ENCODE results near the gene TAX1BP3. TPM values are rescaled to one million over a fixed set of nuclear protein-coding genes. Genes with fewer than 3 reads are reported as not detected.

TAX1BP3 gene
- total and polyA plus RNA-seq, 2 donors, result 64.2 to 129 TPM

DNA sequence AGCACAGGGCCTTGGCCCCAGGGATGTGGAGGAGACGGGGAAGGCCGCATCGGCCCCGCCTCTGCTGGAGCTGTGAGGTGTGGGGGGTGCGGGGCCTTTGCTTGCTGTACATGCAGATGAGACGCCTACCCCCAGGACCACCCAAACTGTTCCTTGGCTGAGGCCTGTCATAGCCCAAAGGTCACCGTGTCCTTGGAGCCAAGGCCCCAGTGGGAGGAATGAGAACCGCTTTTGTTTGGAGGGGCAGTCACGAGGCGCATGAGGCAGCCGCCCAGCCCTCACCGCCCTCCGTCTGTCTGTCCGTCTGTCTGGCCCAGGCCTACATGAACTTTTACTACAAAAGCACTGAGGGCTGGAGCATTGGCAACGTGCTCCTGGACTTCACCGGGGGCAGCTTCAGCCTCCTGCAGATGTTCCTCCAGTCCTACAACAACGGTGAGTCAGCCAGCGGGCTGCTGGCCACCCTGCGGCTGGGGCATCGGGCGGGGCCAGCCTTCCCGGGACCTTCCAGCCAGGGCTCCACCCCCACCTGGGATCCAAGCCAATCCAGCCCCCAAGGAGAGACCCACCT, 8.8 kb downstream of the TAX1BP3 start:
- Histone ChIP-seq H3K4me1 (ENCODE audit: insufficient read depth) (no peaks in the 10 kb centered on the region), H3K36me3 (ENCODE audit: insufficient read depth) (peaks cover 2% of the 10 kb centered on the region), H3K4me3 (ENCODE audit: low read depth, low read length) (no peak overlapping the region), H3K27ac (ENCODE audit: low read depth) (peak overlapping the region; percentile 81)
- no peak for DNase-seq (ENCODE audit: extremely low spot score)
- 33% methylated on average over 22 of the region's 22 CpGs for WGBS

DNA sequence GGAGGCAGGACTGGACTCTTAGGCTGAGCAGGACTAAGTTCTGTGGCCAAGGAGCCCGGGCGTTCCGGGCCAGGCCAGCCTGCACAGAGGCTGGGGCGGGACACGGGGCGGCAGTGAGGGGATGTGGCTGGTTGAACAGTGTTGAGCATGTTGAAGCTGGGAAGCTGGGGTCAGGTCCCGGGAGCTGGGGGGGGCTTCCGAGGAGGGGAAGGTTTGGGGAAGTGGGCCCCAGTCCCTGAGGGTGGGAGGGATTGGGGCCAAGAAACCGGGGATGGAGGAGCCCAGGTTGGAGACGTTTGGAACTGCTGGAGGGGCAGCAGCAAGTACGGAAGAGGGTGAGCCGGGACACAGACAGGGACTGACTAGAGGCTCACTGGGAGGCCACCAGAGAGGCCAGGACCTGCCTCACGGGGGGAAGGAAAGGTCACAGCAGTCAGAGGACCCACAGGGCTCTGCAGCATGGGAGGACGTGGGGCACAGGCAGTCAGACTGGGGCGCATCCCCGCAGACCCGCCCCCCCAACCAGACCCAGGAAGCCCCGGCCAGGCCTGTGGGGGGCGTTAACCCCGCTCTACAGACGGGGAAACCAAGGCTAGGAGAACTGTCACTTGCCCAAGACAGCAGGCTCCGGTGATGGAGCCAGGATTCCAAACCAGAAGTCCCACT, 9.5 kb downstream of the TAX1BP3 start:
- no peak for DNase-seq (ENCODE audit: extremely low spot score)
- H3K36me3 ChIP-seq (ENCODE audit: insufficient read depth), result peaks cover 2% of the 10 kb centered on the region
- H3K4me1 ChIP-seq (ENCODE audit: insufficient read depth), result no peaks in the 10 kb centered on the region
- peak overlapping the region; percentile 43 for H3K27ac ChIP-seq (ENCODE audit: low read depth)
- 59% methylated on average over 22 of the region's 22 CpGs for WGBS
- H3K4me3 ChIP-seq (ENCODE audit: low read depth, low read length), result no peak overlapping the region

DNA sequence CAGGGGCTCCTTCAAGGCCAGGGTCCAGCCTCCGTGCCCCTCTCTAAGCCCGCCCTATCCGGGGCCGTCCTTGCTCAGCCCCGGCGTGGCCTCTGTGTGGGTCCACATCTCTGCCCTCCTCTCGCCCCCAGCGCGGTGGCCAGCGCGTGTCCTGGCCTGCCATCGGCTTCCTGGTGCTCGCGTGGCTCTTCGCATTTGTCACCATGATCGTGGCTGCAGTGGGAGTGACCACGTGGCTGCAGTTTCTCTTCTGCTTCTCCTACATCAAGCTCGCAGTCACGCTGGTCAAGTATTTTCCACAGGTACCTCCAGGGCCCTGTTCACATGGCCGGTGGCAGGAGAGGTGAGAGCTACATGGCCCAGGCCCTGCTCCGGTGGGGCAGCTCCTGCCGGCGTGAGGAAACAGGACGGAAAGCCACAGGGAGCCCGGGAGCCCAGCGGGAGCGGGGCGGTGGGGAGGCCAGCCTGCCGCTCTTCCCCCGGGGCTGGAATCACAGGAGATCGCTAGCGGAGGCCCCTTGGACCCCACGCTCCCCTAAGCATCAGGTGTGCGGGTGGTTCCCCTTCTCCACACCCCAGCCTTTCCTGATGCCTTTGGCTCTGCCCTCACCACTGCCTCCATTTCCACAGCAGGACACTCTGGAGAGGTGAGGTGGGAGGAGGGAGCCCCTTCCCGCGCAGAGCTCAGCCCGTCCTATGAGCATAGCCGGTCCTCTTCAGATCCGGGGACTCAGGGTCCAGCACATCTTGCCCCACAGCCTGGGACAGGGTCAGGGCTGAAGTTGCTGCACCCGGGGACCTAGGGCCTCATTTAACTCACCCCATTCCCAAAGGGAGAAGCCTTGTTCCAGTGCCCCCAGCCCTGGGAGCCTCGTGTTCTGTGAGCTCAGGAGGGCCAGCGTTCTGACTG, 10.2 kb downstream of the TAX1BP3 start:
- Histone ChIP-seq H3K36me3 (ENCODE audit: insufficient read depth) (peaks cover 2% of the 10 kb centered on the region), H3K4me3 (ENCODE audit: low read depth, low read length) (no peak overlapping the region), H3K27ac (ENCODE audit: low read depth) (no peak overlapping the region), H3K4me1 (ENCODE audit: insufficient read depth) (no peaks in the 10 kb centered on the region)
- DNase-seq (ENCODE audit: extremely low spot score), result no peak
- 77% methylated on average over 42 of the region's 42 CpGs for WGBS

DNA sequence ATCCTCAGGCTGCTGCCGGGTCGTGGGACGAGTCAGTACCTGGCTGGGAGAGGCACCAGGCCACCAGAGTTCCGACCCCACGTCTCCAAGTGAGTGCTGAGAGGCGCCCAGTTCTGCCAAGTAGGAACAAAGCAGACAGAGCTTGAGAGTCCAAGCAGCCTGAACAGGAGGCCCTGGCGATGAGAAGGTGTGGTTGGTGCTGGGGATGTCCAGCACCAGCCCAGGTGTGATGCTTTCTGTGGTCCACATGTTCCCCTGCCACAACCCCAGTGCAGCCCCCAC, 10.8 kb downstream of the TAX1BP3 start:
- H3K36me3 ChIP-seq (ENCODE audit: insufficient read depth), result peaks cover 1% of the 10 kb centered on the region
- H3K27ac ChIP-seq (ENCODE audit: low read depth), result no peak overlapping the region
- WGBS, result 84% methylated on average over 7 of the region's 7 CpGs
- no peak overlapping the region for H3K4me3 ChIP-seq (ENCODE audit: low read depth, low read length)
- no peak for DNase-seq (ENCODE audit: extremely low spot score)
- no peaks in the 10 kb centered on the region for H3K4me1 ChIP-seq (ENCODE audit: insufficient read depth)

DNA sequence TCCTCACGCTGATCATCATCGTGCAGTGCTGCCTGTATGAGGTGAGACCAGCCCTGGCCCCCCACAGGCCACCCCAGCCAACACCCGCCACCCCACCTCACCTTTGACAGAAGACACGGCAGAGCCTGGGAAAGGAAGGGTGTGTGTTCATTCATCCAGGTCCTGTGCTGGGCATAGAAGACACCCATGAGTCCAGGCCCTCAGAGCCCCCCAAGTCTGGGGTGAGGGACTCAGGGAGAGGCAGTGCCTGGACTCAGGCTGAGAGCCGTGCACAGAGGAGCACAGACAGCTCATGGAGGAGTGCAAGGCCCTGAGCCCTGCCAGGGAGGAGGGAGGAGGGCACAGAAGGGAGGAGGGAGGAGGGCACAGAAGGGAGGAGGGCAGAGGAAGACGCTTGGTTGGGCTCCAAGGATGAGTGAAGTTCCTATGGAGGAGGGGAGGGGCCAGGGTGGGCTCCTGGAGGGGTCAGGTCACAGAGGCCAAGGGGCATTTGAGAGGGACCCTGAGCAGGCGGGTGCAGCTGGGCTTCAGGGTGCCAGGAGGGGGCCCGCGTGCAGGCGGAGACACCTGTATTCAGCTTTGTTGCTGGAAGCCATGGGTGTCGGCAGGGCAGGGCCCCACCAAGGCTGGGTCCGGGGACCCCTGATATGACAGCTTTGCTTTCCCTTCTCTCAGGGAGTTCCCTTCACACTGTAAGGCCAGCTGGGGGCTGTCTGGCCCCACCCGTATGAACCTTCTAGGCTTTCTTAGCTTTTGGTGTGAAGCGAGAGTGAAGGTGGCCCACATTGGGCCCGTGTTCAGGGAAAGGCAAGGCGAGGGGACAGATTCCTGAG, 11.4 kb downstream of the TAX1BP3 start:
- WGBS, result 80% methylated on average over 16 of the region's 16 CpGs
- Histone ChIP-seq H3K4me3 (ENCODE audit: low read depth, low read length) (no peak overlapping the region), H3K27ac (ENCODE audit: low read depth) (no peak overlapping the region), H3K36me3 (ENCODE audit: insufficient read depth) (no peaks in the 10 kb centered on the region), H3K4me1 (ENCODE audit: insufficient read depth) (no peaks in the 10 kb centered on the region)
- DNase-seq (ENCODE audit: extremely low spot score), result no peak

DNA sequence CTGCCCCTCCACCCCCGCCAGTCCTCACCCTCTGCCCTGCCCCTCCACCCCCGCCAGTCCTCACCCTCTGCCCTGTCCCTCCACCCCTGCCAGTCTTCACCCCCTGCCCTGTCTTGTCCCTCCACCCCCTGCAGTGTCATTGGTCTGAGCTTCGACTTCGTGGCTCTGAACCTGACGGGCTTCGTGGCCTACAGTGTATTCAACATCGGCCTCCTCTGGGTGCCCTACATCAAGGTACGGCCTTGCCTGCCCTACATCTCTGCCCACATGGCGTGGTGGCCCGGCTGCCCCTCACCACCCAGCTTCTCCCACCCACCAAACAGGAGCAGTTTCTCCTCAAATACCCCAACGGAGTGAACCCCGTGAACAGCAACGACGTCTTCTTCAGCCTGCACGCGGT, 12.0 kb downstream of the TAX1BP3 start:
- no peaks in the 10 kb centered on the region for H3K4me1 ChIP-seq (ENCODE audit: insufficient read depth)
- 87% methylated on average over 16 of the region's 16 CpGs for WGBS
- no peak overlapping the region for H3K4me3 ChIP-seq (ENCODE audit: low read depth, low read length)
- no peak overlapping the region for H3K27ac ChIP-seq (ENCODE audit: low read depth)
- no peak for DNase-seq (ENCODE audit: extremely low spot score)
- no peaks in the 10 kb centered on the region for H3K36me3 ChIP-seq (ENCODE audit: insufficient read depth)

DNA sequence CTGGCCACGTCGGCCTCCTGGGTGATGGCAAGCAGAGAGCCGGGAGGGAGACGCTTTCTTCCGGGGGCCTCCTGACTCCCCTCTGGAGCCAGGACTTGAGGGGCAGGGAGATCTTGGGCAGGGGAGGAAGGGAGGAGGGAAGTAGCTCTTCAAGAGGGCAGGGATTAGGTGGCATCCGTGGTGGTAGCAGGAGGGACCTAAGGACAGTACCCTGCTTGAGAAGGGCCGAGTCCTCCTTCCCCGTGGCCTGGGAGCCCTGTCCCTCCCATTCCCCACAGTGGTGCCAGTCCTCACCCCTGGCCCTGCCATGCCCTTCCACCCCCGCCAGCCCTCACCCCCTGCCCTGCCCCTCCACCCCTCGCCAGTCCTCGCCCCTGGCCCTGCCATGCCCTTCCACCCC, 12.6 kb downstream of the TAX1BP3 start:
- Histone ChIP-seq H3K4me1 (ENCODE audit: insufficient read depth) (no peaks in the 10 kb centered on the region), H3K27ac (ENCODE audit: low read depth) (no peak overlapping the region), H3K4me3 (ENCODE audit: low read depth, low read length) (no peak overlapping the region), H3K36me3 (ENCODE audit: insufficient read depth) (no peaks in the 10 kb centered on the region)
- no peak for DNase-seq (ENCODE audit: extremely low spot score)
- WGBS, result 81% methylated on average over 11 of the region's 11 CpGs

DNA sequence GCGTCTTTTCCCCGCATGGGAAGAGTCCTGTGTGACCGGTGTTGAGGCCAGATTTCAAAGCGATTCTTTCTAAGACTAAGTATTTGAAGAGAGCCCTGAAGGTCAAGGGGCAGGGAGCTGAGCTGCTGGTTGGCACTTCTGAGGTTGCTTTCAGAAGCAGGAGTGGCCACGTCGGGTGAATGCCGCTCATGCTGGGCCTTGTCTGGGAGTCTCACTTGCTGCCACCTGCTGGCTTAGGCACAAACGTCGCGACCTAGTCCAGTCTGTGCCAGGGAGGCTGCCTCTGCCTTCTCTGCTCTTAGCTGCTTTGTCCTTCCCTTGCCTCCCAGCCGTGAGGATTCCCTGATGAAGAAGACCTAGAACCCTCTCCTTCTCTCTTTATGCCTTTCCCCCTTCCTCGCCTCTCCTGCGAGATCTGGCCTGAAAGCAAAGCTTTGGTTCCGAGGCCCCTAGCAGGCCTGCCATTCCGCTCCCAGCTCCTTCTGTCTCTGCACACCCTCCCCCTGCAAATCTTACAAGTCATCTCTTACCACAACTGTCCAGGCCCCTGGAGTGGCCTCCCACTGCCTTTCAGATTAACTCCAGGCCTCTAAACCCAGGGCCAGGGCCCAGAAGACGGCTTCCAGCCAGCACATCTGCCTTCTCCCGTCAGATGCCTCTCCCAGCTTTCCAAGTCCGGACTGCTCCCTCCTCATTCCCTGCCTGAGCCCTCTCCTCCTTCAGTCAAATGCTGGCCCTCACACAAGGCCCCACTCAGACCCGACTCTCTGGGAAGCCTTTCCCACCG, 20.4 kb downstream of the TAX1BP3 start:
- Histone ChIP-seq H3K27ac (ENCODE audit: low read depth) (no peak overlapping the region), H3K36me3 (ENCODE audit: insufficient read depth) (no peaks in the 10 kb centered on the region), H3K4me1 (ENCODE audit: insufficient read depth) (no peaks in the 10 kb centered on the region), H3K4me3 (ENCODE audit: low read depth, low read length) (no peak overlapping the region)
- DNase-seq (ENCODE audit: extremely low spot score), result no peak
- WGBS, result 64% methylated on average over 20 of the region's 20 CpGs

DNA sequence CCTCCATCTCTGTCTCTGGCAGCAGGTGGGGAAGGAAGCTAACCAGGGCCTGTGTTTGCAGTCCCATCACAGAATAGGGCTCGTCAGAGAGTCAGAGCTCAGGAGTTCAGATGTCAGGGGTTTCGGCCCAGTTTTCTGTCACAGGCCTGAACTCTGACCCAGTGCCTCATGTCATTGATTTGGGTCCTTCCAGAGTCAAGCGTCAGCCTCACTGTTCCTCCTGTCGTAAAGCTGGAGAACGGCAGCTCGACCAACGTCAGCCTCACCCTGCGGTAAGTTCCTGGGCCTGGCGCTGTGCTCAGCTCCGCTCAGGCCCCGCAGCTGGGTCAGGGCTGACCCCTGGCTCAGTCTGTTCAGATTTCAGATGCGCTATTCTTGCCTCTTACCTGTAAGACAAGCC, 21.1 kb downstream of the TAX1BP3 start:
- no peak overlapping the region for H3K27ac ChIP-seq (ENCODE audit: low read depth)
- H3K4me3 ChIP-seq (ENCODE audit: low read depth, low read length), result no peak overlapping the region
- whole genome bisulfite sequencing, result 77% methylated on average over 12 of the region's 12 CpGs
- H3K4me1 ChIP-seq (ENCODE audit: insufficient read depth), result no peaks in the 10 kb centered on the region
- no peak for DNase-seq (ENCODE audit: extremely low spot score)
- no peaks in the 10 kb centered on the region for H3K36me3 ChIP-seq (ENCODE audit: insufficient read depth)

DNA sequence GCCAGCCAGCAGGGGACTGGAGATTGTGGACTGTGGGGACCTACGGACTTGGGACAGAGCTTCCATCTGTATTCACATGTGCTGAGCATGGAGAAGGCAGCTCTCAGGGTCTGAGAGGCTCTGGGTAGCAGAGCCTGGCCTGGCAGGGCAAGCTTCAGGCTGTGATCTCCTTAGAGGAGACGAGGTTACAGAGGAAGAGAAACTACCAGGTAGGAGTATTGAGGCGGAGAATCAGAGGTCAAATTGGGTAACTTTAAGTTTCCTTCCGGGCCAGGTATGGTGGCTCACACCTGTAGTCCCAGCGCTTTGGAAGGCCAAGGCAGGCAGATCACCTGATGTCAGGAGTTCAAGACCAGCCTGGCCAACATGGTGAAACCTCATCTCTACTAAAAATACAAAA, 23.1 kb downstream of the TAX1BP3 start:
- Histone ChIP-seq H3K36me3 (ENCODE audit: insufficient read depth) (no peaks in the 10 kb centered on the region), H3K4me3 (ENCODE audit: low read depth, low read length) (no peak overlapping the region), H3K4me1 (ENCODE audit: insufficient read depth) (no peaks in the 10 kb centered on the region), H3K27ac (ENCODE audit: low read depth) (no peak overlapping the region)
- DNase-seq (ENCODE audit: extremely low spot score), result no peak
- 87% methylated on average over 5 of the region's 5 CpGs for WGBS

DNA sequence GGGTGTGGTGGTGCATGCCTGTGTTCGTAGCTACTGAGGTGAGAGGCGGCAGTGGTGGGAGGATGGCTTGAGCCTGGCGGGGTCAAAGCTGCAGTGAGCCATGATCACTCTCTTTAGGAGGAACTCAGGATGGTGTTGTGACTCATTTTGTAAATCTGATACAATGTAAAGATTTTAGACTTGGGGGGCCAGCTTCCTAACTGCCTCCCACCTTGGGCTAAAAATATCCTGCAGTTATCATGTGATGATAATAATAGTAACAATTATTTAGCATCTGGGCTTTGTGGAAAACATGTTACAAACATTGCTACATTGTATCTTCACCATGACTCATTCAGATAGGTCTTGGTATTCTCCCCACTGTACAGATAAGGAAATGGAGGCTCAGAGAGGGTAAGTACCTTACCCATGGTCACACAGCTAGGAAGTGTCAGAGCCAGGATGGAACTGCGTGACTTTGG, 24.5 kb downstream of the TAX1BP3 start:
- 95% methylated on average over 4 of the region's 4 CpGs for WGBS
- H3K4me3 ChIP-seq (ENCODE audit: low read depth, low read length), result no peak overlapping the region
- H3K36me3 ChIP-seq (ENCODE audit: insufficient read depth), result no peaks in the 10 kb centered on the region
- no peak for DNase-seq (ENCODE audit: extremely low spot score)
- H3K4me1 ChIP-seq (ENCODE audit: insufficient read depth), result no peaks in the 10 kb centered on the region
- H3K27ac ChIP-seq (ENCODE audit: low read depth), result no peak overlapping the region

DNA sequence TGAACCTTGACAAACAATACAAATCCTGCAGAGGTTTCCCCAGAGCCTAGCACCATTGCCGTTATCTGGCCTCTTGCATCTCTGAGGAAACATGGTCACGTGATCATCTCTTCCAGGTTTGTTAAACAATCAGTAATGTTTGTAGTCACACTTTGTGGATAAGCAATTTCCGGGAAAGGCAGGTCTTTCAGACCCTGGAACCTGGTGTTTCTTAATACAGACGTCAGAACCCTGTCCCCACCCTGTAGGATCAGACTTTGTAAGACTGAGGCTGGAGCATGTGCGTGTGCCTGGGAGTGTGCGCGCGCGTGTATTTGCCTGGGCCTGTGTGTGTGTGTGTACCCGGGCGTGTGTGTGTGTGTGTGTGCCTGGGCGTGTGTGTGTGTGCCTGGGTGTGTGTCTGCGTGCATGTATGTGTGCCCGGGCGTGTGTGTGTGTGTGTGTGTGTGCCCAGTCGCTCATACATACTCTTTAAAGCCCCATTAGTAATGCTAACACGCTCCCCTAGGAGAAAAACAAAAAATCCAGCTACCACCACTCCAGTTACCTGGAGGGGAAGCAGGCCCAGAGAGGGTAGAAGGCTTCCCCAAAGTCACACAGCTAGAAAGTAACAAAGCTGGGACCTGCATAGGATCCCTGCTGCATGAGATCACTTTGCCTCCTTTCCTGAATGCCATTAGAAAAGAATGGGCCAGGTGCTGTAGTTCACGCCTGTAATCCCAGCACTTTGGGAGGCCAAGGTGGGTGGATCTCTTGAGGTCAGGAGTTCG, 26.5 kb downstream of the TAX1BP3 start:
- no peak for DNase-seq (ENCODE audit: extremely low spot score)
- H3K4me1 ChIP-seq (ENCODE audit: insufficient read depth), result no peaks in the 10 kb centered on the region
- 84% methylated on average over 19 of the region's 19 CpGs for WGBS
- H3K27ac ChIP-seq (ENCODE audit: low read depth), result no peak overlapping the region
- H3K36me3 ChIP-seq (ENCODE audit: insufficient read depth), result no peaks in the 10 kb centered on the region
- H3K4me3 ChIP-seq (ENCODE audit: low read depth, low read length), result no peak overlapping the region

Data from urinary bladder (tissue), 4 donors.